MCF 10A (cell line): ENCODE measurements around the gene ZER1. TPM values are rescaled to one million over a fixed set of nuclear protein-coding genes. Genes with fewer than 3 reads are reported as not detected.
"Not testable (repeated sequence)": the region's sequence is repeated elsewhere in the genome, so short reads cannot be mapped to it uniquely, and the experiment has no call there.

ENCODE experiments used
- BruUV-seq: library from RNA; stranded (reverse); fragments of 400-500 nt; replicated peaks from 2 replicates; lab custom pipeline; 2021; lab: Mats Ljungman, UMichigan
- CTCF ChIA-PET: fragments of 300-600 bp; sonication (Branson Sonifier 250); formaldehyde crosslinking; extraction: SDS; loops from one replicate; lab custom pipeline; 2021; ENCODE audit warnings: antibody characterized with exemption, inconsistent platforms; lab: Yijun Ruan, JAX
- POLR2A ChIA-PET: fragments of 300-600, 350-650 bp; sonication (Branson Sonifier 250); formaldehyde crosslinking; extraction: SDS; loops from one replicate; lab custom pipeline; 2020; ENCODE audit warnings: antibody characterized with exemption, inconsistent platforms; lab: Yijun Ruan, JAX
- DNase-seq: peaks from one replicate; pipeline ENCODE4 v3.0.0-alpha.2; 2018; ENCODE audit not compliant: unreplicated experiment
- H3K27ac Mint-ChIP-seq: one replicate; pipeline ENCODE4 v1.8.0; 2022; ENCODE audit warnings: mild to moderate bottlenecking, low read depth, mixed read lengths; ENCODE audit not compliant: unreplicated experiment
- H3K27me3 Mint-ChIP-seq: one replicate; pipeline ENCODE4 v1.8.0; 2022; ENCODE audit warnings: mixed read lengths; ENCODE audit not compliant: insufficient read depth, unreplicated experiment
- H3K36me3 Mint-ChIP-seq: one replicate; pipeline ENCODE4 v1.8.0; 2022; ENCODE audit warnings: mild to moderate bottlenecking, moderate library complexity, mixed read lengths; ENCODE audit not compliant: insufficient read depth, unreplicated experiment
- H3K4me1 Mint-ChIP-seq: one replicate; pipeline ENCODE4 v1.8.0; 2022; ENCODE audit warnings: mixed read lengths; ENCODE audit not compliant: insufficient read depth, unreplicated experiment
- H3K4me3 Mint-ChIP-seq: one replicate; pipeline ENCODE4 v1.8.0; 2022; ENCODE audit warnings: mild to moderate bottlenecking, moderate library complexity, mixed read lengths; ENCODE audit not compliant: unreplicated experiment
- H3K9me3 Mint-ChIP-seq: one replicate; pipeline ENCODE4 v1.8.0; 2022; ENCODE audit warnings: mixed read lengths; ENCODE audit not compliant: unreplicated experiment
- CTCF ChIP-seq: fragments of 200-600 bp; IDR thresholded peaks from one replicate; pipeline ENCODE4 v1.8.0; 2022; ENCODE audit warnings: antibody characterized with exemption, mild to moderate bottlenecking; ENCODE audit not compliant: unreplicated experiment
- intact Hi-C: fragments of 100-400 bp; cut with micrococcal nuclease; formaldehyde crosslinking; loops from 2 replicates; pipeline ENCODE4 v1.14.1; 2022
- total RNA-seq: library from RNA; stranded (reverse); gene quantifications from 2 replicates; pipeline ENCODE4 v1.2.3, GENCODE V29; 2022

The ZER1 gene
- total RNA-seq, 1 experiment from 2014 or later = 19.5 TPM

GRCh38 chr9:128805661-128806060 is 33.9 kb upstream of the ZER1 start:
- no TSS peak for BruUV-seq

GRCh38 chr9:128802482-128802881 is 30.8 kb upstream of the ZER1 start:
- H3K36me3 Mint-ChIP-seq = peaks cover 75% of the 10 kb centered on the region
- H3K9me3 Mint-ChIP-seq = no peaks in the 10 kb centered on the region
- H3K27ac Mint-ChIP-seq = no peak overlapping the region
- no peak overlapping the region for H3K4me3 Mint-ChIP-seq
- DNase-seq = no peak
- intact Hi-C loops = no loop called here
- no TSS peak for BruUV-seq
- no peaks in the 10 kb centered on the region for H3K4me1 Mint-ChIP-seq
- CTCF ChIA-PET = interaction anchor here (0.7 kb wide), 1 partner anchor 90 kb away, joined by 3 read pairs; no protein-coding TSS in a partner anchor
- H3K27me3 Mint-ChIP-seq = no peaks in the 10 kb centered on the region
- POLR2A ChIA-PET = no interaction called here
- TF ChIP-seq CTCF = no peak

More at GRCh38 chr9:128805661-128806060, 33.9 kb upstream of the ZER1 start:
- Mint-ChIP-seq H3K27ac (no peak overlapping the region), H3K9me3 (no peaks in the 10 kb centered on the region), H3K27me3 (no peaks in the 10 kb centered on the region), H3K36me3 (peaks cover 49% of the 10 kb centered on the region), H3K4me3 (no peak overlapping the region), H3K4me1 (no peaks in the 10 kb centered on the region)
- intact Hi-C loops = no loop called here
- ChIA-PET CTCF (no interaction called here), POLR2A (interaction anchor here (1.9 kb wide), 1 partner anchor 13 kb away, joined by 4 read pairs; the partner anchor contains the start of gene ENDOG)
- no peak for TF ChIP-seq CTCF
- DNase-seq = no peak

- H3K36me3 Mint-ChIP-seq = peaks cover 88% of the 10 kb centered on the region
- no peaks in the 10 kb centered on the region for H3K4me1 Mint-ChIP-seq
- intact Hi-C loops = no loop called here
- POLR2A ChIA-PET = interaction anchor here (0.6 to 1.1 kb wide), 2 partner anchors 12 to 183 kb away, joined by 4 read pairs; no protein-coding TSS in a partner anchor
- H3K4me3 Mint-ChIP-seq = no peak overlapping the region
- H3K27ac Mint-ChIP-seq = no peak overlapping the region
- CTCF ChIA-PET = interaction anchor here (0.6 to 1.3 kb wide), 3 partner anchors 9 to 66 kb away, joined by 3 to 4 read pairs (median 4); partner anchors contain the start of gene ENDOG
- DNase-seq = no peak
- H3K9me3 Mint-ChIP-seq = no peaks in the 10 kb centered on the region
- no peak for TF ChIP-seq CTCF
- H3K27me3 Mint-ChIP-seq = no peaks in the 10 kb centered on the region
- no TSS peak for BruUV-seq
Measured at GRCh38 chr9:128800061-128800460, 28.3 kb upstream of the ZER1 start.

GRCh38 chr9:128798896-128799295 is 27.2 kb upstream of the ZER1 start:
- Mint-ChIP-seq H3K27me3 (no peaks in the 10 kb centered on the region), H3K4me3 (no peak overlapping the region), H3K4me1 (no peaks in the 10 kb centered on the region), H3K27ac (no peak overlapping the region), H3K36me3 (peaks cover 84% of the 10 kb centered on the region), H3K9me3 (no peaks in the 10 kb centered on the region)
- TF ChIP-seq CTCF = no peak
- no TSS peak for BruUV-seq
- CTCF ChIA-PET = interaction anchor here (0.7 to 1.3 kb wide), 3 partner anchors 19 to 129 kb away, joined by 3 to 4 read pairs (median 4); partner anchors contain the start of gene ENDOG
- DNase-seq = no peak
- POLR2A ChIA-PET = interaction anchor here (1.1 to 1.2 kb wide), 2 partner anchors 11 to 22 kb away, joined by 4 read pairs; no protein-coding TSS in a partner anchor
- intact Hi-C loops = no loop called here

- H3K27me3 Mint-ChIP-seq, H3K9me3 Mint-ChIP-seq, DNase-seq, H3K4me1 Mint-ChIP-seq, H3K4me3 Mint-ChIP-seq, intact Hi-C loops, BruUV-seq, H3K27ac Mint-ChIP-seq: not testable (repeated sequence)
- POLR2A ChIA-PET = interaction anchor here (0.7 to 1.2 kb wide), 3 partner anchors 23 to 75 kb away, joined by 3 to 5 read pairs (median 3); partner anchors contain the start of genes ENDOG and SPOUT1
- peaks cover 81% of the 10 kb centered on the region for H3K36me3 Mint-ChIP-seq
- CTCF ChIA-PET = interaction anchor here (0.6 to 1.1 kb wide), 2 partner anchors 131 to 357 kb away, joined by 3 read pairs; no protein-coding TSS in a partner anchor
Measured at GRCh38 chr9:128794961-128795360, 23.2 kb upstream of the ZER1 start.
